GM23248 (cell line): ENCODE measurements around the gene HFM1.

Experiments used
- EZH2 ChIP-seq: fragments of 200-600 bp; sonication (generic); IDR thresholded peaks from 2 replicates; pipeline ENCODE4 v1.6.1; 2018; ENCODE audit warnings: antibody characterized with exemption, mild to moderate bottlenecking; ENCODE audit not compliant: insufficient read depth, poor library complexity, severe bottlenecking
- EZH2phosphoT487 ChIP-seq: fragments of 200-600 bp; sonication (generic); IDR thresholded peaks from 2 replicates; pipeline ENCODE4 v1.6.1; 2018; ENCODE audit warnings: antibody characterized with exemption, moderate library complexity, mild to moderate bottlenecking, low read depth; ENCODE audit not compliant: insufficient read depth

DNA sequence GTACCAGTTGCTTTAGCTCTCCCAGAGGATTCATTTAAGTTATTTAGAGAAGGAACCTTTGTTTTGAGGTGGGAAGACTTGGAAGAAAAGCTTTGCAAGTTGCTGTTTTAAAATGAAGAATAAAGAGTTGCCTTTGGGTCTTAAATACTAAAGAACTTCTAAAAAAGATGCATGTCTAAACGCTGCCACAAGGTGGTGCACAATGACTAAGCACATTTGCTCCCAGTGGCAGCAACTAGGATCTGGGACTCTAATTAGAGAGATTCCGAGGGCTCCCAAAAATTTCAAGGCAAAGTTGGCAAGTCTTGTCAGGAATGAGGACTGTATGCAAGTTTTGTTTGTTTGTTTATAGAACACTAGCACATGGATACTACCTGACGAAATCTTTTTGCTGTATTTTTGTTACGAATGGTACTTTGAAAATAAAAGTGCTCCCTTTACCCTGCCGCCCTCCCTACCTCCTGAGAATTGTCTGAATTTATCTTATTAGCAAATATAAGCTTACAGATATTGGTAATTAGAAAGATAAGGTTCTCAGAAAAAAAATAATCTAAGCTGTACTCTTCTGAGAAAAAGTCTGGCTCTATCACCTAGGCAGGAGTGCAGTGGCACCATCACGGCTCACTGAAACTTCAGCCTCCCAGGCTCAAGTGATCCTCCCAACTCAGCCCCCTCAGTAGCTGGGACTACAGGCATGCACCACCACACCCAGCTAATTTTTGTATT lies 121.8 kb downstream of the HFM1 start:
- TF ChIP-seq EZH2phosphoT487 (no peak), EZH2 (no peak)
